Testis (tissue), 2 donors: ENCODE results near the gene EIF4G2.

Source experiments
- CTCF ChIP-seq, 3 experiments: fragments of 450-650 bp in 2 of 3; fragments of 200-600 bp in 1 of 3; sonication (generic) in 1 of 3; IDR thresholded peaks; one replicate each; pipeline ENCODE4 v1.5.1; 2016 to 2019; ENCODE audit warnings: antibody characterized with exemption in 3 of 3, mild to moderate bottlenecking in 2 of 3, moderate library complexity in 1 of 3
- POLR2A ChIP-seq: fragments of 450-650 bp; IDR thresholded peaks from one replicate; pipeline ENCODE4 v1.6.1; 2017; ENCODE audit warnings: antibody characterized with exemption, mild to moderate bottlenecking, moderate library complexity

- TF ChIP-seq CTCF (IDR thresholded peaks at IDR 0.05) (no peak), POLR2A (no peak)
Observed at GRCh38 chr11:10846660-10847059, 37.9 kb upstream of the EIF4G2 start.
